Ramos (cell line): ENCODE results near the gene SAE1.
"Not testable (repeated sequence)": the region's sequence is repeated elsewhere in the genome, so short reads cannot be mapped to it uniquely, and the experiment has no call there.

ENCODE experiments used
- in situ Hi-C: fragments of 300-500 bp; cut with MboI; formaldehyde crosslinking; loops from one replicate; pipeline ENCODE4 v1.14.3; 2022; ENCODE audit warnings: low sequenced_read_pairs; ENCODE audit not compliant: unreplicated experiment

SAE1 gene

DNA sequence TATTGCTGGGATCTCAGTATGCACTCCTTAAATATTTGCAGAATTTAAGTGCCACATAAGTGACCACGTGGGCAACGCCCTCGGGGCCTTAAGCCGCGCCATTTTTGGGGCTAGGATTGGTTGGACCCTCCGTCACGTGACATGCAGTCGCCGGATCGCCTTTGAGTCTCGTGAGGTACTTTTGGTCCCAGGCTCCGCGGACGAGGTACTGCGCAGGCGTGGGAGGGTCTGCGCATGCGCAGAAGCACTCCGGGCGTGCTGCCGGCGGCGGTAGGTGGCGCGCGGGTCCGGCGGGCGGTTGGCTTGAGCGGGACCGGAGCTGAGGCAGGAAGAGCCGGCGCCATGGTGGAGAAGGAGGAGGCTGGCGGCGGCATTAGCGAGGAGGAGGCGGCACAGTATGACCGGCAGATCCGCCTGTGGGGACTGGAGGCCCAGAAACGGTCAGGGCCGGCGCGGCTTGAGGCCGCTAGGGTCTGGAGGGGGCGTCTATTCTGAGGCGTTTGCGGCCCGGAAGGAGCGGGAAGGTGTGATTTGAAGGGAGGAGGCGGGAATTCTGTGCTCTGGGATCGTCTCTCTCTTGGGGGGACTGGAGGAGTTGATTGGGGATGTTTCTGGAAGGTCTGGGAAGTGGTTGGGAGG, at the start of gene SAE1:
Gene SAE1, plus strand, starts transcription at position 247 of the 639 bp plus-strand sequence. Its CDS starts 96 bp downstream, at position 343.
- in situ Hi-C loops = no loop called here

DNA sequence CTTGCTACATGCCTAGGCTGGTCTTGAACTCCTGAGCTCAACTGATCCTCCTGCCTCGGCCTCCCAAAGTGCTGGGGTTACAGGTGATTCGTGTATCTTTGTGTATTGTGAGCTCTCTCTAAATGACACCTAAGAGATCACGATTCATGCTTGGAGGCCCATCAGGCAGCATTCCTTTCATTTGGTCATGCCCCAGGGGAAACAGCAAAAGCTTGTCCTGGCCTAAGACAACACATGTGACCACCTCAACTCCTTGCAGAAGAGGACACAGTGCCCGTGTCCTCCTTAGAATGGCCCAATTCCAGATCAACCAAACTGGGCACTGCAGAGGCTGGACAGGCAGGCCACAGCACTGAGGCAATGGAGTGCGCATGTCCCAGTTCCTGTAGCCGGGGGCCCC, 49.5 kb upstream of the SAE1 start:
- in situ Hi-C loops = no loop called here

GRCh38 chr19:47082493-47082892, 48.1 kb upstream of the SAE1 start:
- in situ Hi-C loops = no loop called here

GRCh38 chr19:47084879-47085439, 45.7 kb upstream of the SAE1 start:
- in situ Hi-C loops = no loop called here

DNA sequence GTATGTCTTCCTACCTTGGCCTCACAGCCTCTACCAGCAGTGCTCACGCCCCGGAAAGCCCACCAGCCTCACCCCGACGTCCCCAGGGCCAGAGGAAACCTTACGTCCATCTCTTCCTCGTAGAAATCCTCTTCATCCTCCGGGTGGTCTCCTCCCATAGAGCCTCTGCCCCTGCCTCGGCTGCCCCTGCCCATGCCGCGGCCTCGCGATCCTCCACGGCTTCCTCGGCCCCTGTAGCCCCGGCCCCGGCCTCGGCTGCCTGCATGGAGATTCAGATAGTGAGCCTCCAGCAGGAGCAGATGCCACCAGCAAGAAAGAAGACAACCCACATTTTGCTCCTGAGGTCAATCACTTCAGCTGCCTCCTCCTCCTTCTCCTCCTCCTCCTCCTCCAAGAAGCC, 44.4 kb upstream of the SAE1 start:
- in situ Hi-C loops = no loop called here

DNA sequence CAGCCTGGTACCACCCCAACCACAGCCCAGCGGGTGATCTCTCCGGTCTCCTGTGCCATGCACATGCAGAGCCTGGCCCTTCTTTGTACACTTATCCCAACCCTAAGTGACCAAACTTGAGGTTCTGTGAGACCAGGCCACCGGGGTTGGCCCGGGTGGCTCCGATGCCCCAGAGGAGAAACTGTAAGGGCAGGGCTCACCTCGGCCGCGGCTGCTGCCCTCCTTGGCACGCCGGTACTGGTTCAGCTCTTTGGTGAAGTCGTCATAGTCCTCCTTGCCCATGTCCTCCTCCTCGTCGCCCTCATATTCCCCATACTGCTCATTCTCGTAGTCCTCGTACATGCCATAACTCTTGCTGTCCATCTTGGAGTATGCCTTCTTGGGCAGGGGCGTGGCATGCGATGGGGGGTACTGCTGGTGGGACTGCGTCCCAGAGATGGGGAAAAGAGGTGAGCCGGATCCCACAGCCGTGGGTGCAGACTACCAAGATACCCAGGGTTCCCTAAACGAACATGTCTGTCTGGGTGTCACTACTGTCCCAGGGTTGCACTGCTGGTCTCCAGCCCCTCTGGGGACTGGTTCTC, 40.8 kb upstream of the SAE1 start:
- in situ Hi-C loops = no loop called here

DNA sequence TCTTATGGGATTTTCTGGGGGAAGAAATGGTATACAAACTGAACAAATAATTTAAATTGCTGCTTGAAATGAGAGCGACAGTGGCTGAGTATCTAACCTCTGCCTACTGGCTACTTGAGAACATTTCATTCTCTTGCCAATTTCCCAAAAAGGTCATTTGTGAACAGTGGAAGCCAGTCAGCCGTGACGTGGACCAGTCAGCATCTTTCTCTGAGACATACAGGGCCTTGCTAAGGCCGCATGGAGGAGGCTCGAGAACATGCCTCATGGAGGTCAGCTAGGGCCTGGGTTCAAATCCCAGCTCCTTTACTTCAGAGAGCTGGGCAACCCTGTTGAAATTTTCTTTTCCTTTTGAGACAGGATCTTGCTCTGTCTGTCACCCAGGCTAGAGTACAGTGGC, 37.4 kb upstream of the SAE1 start:
- in situ Hi-C loops = no loop called here

- in situ Hi-C loops = no loop called here
Measured at GRCh38 chr19:47093841-47094240, 36.8 kb upstream of the SAE1 start.

DNA sequence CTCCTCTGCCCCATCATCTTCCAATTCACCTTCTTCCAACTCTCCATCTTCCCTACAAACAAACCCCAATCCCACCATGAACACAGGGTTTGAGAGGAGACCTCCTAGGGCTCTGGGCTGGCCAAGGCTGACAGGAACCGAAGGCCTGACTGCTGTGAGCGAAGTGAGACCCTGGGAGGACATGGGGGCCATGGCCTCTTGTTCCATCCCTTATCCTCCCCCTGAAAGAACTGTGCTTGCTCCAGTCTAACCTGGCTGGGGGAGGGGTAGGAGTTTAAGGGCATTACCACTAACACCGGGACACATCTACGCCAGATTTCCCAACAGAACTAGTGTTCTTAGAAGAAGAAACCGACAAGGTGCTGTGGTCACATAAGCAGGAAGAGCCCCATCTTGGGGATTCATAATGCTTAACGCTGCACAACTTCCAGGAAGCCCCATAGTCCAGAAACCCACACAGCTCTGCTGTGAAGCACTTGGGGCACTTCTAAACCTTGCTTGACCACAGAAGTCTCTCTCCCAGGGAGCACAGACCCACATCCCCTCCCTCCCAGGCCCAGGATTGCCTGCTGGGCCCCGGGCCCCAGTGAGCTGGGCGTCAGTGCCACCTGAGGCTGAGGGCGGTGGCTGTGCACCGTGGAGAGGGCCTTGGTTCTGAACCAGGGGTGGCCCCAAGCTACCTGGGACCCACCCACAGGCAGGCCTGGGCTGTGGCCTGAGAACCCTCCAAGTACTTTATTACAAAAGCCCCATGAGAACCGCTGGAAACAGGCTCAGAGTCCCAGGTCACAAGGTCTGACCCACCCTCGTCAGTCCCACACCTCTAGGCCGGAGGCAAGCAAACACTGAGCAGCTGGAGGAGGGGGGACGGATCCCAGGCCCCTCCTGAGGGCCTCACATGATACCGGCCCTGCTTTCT, 35.8 kb upstream of the SAE1 start:
- in situ Hi-C loops = no loop called here

GRCh38 chr19:47095476-47096099, 35.0 kb upstream of the SAE1 start:
- in situ Hi-C loops = no loop called here

GRCh38 chr19:47096100-47096704, 34.4 kb upstream of the SAE1 start:
- in situ Hi-C loops = no loop called here

DNA sequence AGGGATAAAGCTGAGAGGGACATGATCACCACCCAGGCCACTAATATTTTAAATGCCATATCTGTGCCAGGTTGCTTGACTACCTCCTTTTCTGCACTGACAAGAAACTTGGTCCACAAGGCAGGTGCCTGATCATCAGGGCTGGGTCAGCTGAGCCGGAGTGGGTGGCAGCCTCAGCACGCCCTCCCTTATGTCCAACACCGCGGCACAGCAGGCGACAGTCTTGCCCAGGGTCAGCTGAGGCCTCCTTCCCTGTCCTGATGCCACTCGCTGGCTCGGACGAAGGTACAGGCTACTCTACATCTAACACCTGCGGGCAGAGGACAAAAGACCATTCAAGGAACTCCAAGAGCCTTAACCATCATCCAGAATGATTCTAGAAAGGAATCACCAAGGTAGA, 33.9 kb upstream of the SAE1 start:
- in situ Hi-C loops = no loop called here

GRCh38 chr19:47097396-47098201, 33.0 kb upstream of the SAE1 start:
- in situ Hi-C loops = no loop called here

DNA sequence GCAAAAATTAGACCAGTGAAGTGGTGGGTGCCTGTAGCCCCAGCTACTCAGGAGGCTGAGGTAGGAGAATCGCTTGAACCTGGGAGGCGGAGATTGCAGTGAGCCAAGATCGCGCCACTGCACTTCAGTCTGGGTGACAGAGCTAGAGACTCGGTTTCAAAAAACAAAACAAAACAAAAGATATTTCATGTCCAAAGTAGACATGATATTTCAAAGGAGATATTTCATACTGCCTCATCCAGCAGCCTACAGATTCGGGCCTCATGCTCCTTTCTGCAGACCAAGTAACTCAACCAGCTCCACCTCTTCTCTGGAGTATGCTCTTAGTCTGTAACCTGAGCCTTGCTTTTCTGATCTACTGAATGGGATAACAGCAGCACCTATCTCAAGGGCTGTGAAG, 32.0 kb upstream of the SAE1 start:
- in situ Hi-C loops = no loop called here

DNA sequence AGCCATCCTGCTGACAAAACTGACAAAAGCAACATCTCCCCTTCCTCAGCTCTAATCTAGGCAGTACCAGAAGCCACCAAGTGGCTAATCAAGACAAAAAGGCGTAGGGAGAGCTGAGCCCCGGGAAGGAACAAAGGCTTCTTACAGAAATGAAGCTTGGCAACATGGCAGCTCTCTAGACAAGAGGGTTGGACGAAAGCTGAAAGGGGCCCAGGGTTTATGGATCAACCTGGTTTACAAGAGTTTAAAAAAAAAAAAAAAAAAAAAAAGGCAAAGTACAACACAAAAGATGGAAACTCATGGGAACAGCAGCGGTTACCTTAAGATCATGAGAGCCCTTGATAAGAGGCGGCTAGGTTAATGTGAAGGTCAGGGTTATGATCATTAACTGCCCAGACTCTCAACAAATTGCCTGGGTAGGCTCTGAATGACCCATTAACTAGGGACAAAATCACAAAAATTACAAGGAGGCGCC, 31.0 kb upstream of the SAE1 start:
- in situ Hi-C loops = no loop called here

GRCh38 chr19:47100290-47100689, 30.3 kb upstream of the SAE1 start:
- in situ Hi-C loops = no loop called here

DNA sequence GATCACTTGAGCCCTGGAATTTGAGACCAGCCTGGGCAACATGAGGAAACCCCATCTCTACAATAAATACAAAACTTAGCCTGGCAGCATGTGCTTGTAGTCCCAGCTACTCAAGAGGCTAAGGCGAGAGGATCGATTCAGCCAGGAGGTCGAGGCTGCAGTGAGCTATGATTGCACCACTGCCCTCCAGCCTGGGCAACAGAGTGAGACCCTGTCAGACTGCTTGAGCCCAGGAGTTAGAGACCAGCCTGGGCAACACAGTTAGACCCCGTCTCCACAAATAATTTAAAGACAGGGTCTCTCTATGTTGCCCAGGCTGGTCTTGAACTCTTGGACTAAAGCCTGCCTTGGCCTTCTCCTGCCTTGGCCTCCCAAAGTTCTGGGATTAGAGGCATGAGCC, 29.5 kb upstream of the SAE1 start:
- in situ Hi-C loops = not testable (repeated sequence)

- in situ Hi-C loops = no loop called here
Measured at GRCh38 chr19:47102346-47103060, 28.1 kb upstream of the SAE1 start.

- in situ Hi-C loops = no loop called here
Measured at GRCh38 chr19:47104680-47105079, 26.0 kb upstream of the SAE1 start.
